OCI-LY7 (cell line): Measurements from ENCODE around the gene SYT2.
"Not testable (repeated sequence)": the region's sequence is repeated elsewhere in the genome, so short reads cannot be mapped to it uniquely, and the experiment has no call there.

Experiments used
- CTCF ChIP-seq: fragments of 200-600 bp; sonication (generic); conservative IDR thresholded peaks from 2 replicates; pipeline ENCODE4 v1.5.1; 2014; ENCODE audit warnings: mild to moderate bottlenecking, antibody characterized with exemption, low read length, moderate library complexity, mixed read lengths
- EZH2phosphoT487 ChIP-seq: fragments of 200-600 bp; sonication (generic); IDR thresholded peaks from 2 replicates; pipeline ENCODE4 v1.6.1; 2018; ENCODE audit warnings: low read depth, borderline replicate concordance, mild to moderate bottlenecking, mixed run types, antibody characterized with exemption, low read length, moderate library complexity, mixed read lengths

- not testable (repeated sequence) for TF ChIP-seq CTCF, EZH2phosphoT487
These were observed 91.2 kb downstream of the SYT2 start for GRCh38 chr1:202619012-202619411.
